ENCODE data around the gene SH2D3C.

SH2D3C gene

DNA sequence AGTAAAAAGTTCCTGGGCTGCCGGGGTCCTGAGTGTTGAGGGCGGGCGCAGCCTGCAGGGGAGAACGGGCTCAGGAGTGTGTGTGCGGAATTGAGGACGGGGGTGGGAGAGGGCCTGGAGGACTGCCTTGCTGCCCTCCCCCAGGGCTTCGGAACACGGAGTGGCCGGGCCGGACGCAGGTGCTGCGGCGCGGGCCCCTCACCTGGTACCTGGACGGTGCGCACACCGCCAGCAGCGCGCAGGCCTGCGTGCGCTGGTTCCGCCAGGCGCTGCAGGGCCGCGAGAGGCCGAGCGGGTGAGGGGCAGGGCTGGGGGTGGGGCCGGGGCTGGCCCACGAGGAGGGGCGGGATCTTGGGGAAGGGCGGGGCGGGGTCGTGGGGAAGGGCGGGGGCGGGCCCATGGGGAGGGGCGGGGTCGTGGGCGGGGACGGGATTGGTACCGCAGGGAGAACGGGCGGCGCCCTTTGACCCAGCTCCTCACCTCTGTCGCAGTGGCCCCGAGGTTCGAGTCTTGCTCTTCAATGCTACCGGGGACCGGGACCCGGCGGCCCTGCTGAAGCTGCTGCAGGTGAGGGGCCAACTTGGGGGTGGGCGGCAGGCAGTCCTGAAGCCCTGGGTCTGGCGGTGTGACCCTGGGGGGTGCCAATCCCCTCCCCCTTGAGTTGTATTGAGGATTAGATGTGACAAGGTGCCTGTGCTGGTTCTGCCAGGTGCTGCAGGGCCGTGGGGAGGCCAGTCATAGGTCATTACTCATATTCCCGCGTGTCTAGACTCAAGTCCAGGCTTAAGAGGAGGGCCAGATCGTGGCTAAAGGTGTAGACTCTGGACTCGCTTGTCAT lies 31.3 kb upstream of the SH2D3C start:
- no peak for DNase-seq (ENCODE audit: low read depth)
- H3K4me3 ChIP-seq (ENCODE audit: low read depth, low read length), result no peak overlapping the region

DNA sequence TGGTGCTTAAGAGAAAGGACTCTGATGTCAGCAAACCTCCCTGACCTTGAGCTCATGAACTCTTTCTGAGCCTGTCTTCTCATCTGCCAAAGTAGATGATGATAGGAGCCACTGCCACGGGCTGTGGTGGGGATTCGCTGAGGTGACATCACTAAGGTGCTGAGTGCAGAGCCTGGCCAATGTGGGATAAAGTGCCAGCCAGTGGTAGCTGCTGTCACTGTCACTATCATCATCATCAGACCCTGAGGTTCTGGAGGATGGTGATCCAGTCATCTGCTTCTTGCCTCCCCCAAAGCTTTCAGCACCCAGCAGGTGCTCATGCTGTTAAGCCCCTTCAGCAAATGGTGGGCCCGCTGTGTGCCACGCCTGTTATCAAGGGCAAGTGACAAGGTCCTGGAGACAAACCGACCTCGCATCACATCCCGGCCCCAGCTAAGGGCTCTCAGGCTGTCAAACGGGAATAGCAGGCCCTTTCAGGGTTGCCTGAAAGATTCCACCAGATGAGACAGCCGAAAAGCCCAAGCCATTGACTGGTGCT lies 30.6 kb upstream of the SH2D3C start:
- H3K4me3 ChIP-seq (ENCODE audit: low read depth, low read length), result no peak overlapping the region
- no peak for DNase-seq (ENCODE audit: low read depth)

DNA sequence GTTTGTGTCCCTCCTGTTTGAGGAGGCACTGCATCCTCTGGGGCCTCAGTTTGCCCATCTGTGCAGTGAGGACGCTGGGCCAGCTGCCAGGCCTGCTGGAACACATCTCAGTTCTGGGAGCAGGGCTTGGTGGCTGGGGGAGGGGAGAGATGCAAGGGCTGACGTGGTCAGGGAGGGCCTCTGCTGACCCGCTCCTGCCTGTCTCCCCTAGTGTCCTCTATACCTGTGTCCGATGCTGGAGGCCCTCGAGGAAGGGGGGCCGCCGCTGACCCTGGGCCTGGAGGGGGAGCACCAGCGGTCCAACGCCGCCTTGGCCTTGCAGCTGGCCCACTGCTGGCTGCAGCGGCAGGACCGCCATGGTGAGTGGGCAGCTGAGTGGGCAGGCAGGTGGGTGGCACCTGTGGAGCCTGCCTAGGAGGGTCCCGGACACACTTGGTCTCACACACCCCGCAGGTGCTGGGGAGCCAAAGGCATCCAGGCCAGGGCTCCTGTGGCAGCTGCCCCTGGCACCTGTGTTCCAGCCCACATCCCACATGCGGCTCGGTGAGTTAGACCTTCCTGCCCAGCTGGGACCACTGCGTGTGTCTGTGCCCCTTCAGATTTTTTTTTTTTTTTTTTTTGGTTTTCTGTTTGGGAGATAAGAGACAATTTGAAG lies 30.0 kb upstream of the SH2D3C start:
- DNase-seq (ENCODE audit: low read depth), result no peak
- no peak overlapping the region for H3K4me3 ChIP-seq (ENCODE audit: low read depth, low read length)

DNA sequence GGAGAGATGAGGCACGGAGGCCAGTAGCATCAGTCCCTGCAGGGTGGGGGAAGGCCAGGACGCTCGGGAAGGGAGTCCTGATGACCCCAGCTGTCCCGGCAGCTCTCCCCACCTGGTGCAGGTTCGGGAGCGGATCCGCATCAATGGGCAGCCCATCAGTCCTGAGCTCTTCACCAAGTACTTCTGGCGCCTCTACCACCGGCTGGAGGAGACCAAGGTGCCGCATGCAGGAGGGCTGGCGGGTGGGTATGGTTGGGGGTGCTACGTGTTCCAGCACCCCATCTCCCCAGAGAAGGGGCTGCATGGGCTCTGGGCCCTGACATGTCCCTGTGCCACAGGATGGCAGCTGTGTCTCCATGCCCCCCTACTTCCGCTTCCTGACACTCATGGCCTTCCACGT lies 28.4 kb upstream of the SH2D3C start:
- DNase-seq (ENCODE audit: low read depth), result no peak
- H3K4me3 ChIP-seq (ENCODE audit: low read depth, low read length), result no peak overlapping the region

DNA sequence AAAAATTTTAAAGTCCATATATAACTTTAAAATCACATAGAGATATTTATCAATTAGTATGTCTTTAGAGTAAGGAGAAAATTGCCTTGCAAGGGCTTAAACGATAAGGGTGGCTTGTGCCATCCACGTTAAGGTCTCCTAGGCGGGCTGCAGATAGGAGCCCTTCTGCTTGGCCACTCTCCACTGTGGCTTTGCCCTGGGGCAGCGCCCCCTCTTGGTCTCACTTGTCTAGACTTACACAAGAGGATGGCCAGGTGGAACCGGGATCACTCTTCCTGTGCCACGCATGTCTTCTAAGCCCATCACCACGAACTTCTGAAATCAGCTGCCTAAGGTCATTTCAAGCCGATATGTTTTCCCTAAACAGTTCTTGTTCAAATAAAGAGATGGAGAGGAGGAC lies 27.2 kb upstream of the SH2D3C start:
- no peak for DNase-seq (ENCODE audit: low read depth)
- H3K4me3 ChIP-seq (ENCODE audit: low read depth, low read length), result no peak overlapping the region

DNA sequence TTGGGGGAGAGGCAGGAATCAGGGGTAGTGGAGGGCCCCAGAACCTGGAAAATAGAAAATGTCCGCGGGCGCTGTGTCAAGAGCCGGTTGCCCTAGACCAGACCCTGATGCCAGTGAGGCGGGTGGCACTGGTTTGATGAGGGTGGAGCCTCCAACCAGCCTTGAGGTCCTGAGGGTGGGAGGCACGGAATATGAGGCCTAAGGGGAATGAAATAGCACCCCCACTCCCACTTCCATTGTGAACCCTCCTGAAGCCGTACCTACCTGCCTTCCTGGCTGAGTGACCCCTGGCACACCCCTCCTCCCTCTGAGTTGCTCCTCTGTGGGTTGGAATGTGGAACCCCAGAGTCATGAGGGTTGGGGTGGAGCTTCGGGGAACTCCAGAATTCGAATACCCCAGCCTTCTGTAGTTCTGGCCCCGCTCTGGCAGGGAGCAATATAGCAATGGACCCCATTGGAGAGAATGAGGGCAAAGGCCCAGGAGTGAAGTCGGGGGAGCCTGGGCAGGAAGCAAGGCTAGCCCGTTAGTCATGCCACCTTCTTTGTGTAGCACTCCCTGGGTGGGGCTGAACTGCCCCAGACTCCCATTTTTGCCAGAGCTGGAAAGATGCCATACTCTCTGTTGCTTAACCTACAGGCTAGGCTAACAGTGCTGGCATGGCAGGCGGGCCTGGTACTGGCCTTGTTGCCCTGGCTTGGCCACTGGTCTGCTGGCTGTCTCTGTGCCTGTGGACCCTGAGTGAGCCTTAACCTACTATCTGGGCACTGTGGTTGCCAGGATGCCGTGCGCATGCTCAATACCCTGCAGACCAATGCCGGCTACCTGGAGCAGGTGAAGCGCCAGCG lies 25.3 kb upstream of the SH2D3C start:
- H3K4me3 ChIP-seq (ENCODE audit: low read depth, low read length), result peak overlapping the region; percentile 89
- DNase-seq (ENCODE audit: low read depth), result no peak

DNA sequence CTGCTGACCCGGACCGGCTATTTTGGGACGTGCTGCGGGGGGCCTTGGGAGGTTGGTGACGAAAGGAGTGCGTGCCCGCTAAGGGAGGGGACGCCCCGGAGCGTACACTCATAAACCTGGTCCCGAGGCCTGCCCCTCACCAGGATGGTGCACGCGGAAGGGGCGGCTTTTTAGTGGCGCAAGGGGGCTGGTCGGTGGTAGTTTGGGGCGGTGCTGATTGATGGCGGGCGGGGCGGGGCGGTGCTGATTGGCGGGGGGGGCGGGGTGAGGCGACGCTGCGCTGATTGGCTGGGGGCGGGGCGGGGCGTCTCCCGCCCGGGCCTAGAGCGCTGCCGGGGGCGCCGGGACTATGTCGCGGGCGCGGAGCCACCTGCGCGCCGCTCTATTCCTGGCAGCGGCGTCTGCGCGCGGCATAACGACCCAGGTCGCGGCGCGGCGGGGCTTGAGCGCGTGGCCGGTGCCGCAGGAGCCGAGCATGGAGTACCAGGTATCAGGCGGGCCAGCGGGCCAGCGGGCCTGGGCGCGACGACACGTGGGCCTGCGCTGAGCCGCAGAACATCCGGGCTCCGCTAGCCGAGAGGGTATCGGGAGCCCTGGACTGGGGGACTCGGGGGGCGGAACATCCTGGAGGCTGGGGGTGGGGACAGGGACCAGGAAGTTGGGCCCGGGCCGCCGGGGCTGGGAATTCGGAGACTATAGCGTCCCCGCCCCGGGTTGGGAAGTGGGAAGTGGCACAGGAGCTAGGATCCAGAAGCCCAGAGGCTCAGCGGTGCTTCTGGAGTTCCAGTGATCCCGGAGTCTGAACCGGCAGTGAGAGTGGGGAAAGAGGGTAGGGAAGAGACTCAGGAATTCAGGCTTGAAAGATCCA lies 24.3 kb upstream of the SH2D3C start, which contains the start of gene FPGS:
TSS of gene FPGS (plus strand) at position 307 of the 868 bp plus-strand sequence. CDS start at position 350, 43 bp downstream.
- H3K4me3 ChIP-seq (ENCODE audit: low read depth, low read length), result peak within 1 kb of the TSS; percentile 89
- DNase-seq (ENCODE audit: low read depth), result peak; percentile 64

DNA sequence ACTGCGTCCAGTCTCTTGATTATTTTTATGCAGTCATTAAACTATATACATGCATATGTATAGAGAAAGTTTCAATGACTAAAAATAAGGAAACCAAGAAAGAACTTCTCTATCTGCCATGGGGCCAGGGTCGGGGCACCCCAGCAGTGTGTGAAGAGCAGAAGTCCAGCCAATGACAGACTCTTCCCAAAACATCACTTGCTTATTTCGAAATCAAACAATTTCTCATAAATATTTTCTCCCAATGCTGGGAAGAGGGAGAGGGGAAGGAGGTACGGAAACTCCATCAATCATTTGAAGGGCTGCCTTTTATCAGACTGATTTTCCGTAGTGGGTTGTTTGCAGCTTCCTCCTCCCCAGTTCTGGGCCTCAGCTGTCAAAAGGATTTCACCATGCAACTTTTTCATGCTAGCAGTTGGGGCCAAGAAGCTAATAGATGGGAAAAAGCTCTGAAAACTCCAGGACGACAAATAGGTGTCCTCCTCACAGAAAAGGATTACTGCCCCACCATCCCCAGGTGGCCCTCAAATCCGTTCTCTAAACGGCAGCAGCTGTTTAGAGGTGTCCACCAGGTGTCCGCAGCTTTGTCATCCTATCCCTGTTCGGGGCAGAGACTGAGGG lies 23.6 kb upstream of the SH2D3C start:
- peak overlapping the region; percentile 89 for H3K4me3 ChIP-seq (ENCODE audit: low read depth, low read length)
- no peak for DNase-seq (ENCODE audit: low read depth)

DNA sequence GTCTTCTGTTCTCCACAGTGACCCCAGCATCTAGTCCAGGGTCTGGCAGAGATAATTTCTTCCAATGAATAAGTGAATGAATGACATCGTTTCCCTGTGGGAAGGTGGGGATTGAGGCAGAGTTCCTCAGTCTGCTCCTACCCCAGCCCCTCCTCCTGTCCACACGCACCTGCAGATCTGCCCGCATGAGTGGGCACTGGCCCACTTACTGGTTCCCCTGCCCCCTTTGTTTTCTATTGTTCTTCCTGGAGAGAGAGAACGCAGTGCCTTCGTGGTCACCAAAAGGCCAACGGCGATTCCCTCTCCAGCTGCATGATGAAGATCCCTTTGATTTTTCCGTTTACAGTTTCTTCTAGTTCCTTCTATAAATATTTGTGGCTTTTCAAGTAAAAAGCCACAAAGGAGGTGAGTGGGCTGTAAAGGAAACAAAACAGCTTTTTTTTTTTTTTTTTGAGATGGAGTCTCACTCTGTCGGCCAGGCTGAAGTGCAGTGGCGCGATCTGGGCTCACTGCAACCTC lies 18.4 kb upstream of the SH2D3C start:
- DNase-seq (ENCODE audit: low read depth), result no peak
- no peak overlapping the region for H3K4me3 ChIP-seq (ENCODE audit: low read depth, low read length)

DNA sequence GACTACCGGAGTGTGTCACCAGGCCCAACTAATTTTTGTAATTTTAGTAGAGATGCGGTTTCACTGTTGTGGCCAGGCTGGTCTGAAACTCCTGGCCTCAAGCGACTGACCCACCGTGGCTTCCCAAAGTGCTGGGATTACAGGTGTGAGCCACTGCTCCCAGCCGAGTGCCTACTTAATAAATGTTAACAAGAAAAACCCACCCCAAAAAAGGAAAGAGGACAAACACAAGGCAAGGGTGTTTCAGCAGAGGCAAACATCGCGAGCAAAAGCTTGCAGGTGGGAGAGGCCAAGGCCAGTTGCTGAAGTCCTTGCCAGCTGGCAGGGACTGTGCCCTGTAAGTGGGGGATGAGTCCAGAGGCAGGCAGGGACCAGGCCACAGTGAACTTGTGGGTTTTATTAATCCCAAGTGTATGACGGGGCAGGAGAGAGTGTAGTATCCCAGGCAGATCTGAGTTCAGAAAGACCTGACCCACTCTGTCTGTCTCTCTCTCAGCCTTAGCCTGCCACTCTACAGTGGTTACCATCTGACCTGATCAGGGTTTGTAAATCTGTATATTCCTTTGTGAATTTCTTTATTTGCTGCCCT lies 17.9 kb upstream of the SH2D3C start:
- DNase-seq (ENCODE audit: low read depth), result no peak
- no peak overlapping the region for H3K4me3 ChIP-seq (ENCODE audit: low read depth, low read length)

DNA sequence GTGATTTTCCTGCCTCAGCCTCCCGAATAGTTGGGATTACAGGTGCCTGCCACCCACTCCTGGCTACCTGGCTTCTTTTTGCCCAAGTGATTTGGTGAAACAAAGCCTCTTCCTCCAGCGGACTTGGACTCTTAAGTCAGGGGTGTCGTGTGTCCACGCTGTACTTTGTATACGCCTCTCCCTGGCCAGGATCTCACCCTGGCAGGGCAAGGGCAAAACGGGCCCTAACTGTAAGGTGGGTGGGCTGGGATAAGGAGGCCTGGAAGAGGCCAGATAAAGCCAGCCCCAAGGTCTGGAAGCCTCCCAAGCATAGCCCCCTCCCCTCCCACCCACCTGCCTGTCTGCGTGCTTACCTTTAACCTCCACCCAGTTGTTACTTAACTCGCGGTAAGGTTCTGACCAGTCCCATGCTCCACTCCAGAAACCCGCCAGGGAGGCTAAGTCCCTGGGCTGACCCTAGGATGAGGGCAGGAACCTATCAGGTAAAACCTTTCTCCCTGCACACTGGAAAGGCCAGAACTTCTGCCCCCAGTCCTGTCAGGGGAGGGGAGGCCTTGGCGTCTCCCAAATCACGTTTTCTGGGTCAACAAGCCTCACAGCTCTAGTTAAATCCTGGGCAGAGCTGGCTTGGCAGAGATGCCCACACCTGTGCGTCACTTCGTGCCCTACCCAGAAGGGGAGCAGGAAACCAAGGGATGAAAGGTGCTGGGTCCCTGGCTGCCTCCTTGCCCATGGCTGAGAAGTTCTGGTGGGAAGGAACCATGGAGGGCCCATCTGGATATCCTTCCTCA lies 15.7 kb upstream of the SH2D3C start:
- no peak overlapping the region for H3K4me3 ChIP-seq (ENCODE audit: low read depth, low read length)
- DNase-seq (ENCODE audit: low read depth), result no peak

DNA sequence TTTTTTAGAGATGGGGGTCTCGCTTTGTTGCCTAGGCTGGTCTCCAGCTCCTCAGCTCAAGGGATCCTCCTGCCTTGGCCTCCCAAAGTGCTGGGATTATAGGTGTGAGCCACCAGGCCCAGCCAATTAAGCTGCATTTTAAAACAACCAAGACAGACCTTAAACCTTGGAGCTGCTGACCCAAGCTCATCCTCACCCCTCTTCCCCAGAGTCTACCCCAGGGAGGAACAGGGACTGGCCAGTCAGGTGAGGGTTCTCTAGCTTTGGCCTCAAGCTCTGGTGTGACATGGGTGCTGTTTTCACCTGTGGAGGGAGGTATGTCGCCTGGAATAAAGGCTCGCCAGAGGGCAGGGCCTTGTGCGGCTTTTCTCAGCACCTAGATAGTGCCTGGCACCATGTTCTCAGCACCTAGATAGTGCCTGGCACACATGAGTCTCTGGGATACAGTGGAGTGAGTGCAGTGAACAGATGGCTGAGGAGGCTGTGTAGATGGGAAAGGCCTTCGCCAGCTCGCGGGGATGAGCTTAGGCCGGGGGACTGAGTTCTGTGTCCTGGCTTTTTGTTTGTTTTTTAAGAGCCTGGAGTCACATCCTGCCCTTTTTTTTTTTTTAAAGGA lies 14.7 kb upstream of the SH2D3C start:
- DNase-seq (ENCODE audit: low read depth), result no peak
- no peak overlapping the region for H3K4me3 ChIP-seq (ENCODE audit: low read depth, low read length)

DNA sequence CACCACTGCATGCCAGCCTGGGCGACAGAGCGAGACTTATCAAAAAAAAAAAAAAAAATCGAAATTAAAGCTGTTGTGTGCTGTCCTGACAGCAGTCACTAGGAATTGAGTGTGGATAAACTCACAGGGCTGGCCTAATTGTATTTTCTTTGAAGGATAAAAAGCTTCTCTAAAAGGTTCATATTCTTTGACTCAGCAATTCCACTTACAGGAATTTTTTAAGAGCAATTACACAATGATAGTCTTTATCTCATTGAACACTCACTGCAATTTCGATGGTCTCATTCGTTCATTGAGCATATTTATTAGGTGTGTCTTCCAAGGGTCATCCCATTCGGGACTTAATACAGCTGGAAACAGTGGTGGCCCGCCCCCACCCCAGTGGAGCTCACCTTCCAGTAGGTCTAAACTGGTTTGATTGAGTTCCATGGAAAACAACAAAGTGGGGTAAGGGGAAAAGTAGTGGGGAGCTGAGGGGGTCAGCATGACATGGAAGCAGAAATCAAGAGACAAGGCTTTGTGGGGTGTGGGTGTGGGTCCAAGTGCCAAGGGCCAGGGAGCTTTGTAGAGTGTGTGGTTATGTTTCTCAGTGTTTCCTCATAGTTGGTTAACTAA lies 14.1 kb upstream of the SH2D3C start:
- no peak for DNase-seq (ENCODE audit: low read depth)
- H3K4me3 ChIP-seq (ENCODE audit: low read depth, low read length), result no peak overlapping the region

DNA sequence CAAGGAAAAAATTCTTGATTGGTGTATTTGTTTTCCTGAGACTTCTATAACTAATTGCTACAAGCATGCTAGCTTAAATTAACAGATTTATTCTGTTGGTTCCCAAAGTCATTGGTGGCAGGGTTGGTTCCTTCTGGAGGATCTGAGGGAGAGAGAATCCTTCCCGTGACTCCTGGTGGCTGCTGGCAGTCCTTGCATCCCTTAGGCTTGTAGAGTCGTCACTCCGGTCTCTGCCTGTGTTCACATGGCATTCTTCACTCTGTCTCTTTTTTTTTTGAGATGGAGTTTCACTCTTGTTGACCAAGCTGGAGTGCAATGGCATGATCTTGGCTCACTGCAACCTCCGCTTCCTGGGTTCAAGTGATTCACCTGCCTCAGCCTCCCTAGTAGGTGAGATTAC lies 12.6 kb upstream of the SH2D3C start:
- H3K4me3 ChIP-seq (ENCODE audit: low read depth, low read length), result no peak overlapping the region
- no peak for DNase-seq (ENCODE audit: low read depth)

DNA sequence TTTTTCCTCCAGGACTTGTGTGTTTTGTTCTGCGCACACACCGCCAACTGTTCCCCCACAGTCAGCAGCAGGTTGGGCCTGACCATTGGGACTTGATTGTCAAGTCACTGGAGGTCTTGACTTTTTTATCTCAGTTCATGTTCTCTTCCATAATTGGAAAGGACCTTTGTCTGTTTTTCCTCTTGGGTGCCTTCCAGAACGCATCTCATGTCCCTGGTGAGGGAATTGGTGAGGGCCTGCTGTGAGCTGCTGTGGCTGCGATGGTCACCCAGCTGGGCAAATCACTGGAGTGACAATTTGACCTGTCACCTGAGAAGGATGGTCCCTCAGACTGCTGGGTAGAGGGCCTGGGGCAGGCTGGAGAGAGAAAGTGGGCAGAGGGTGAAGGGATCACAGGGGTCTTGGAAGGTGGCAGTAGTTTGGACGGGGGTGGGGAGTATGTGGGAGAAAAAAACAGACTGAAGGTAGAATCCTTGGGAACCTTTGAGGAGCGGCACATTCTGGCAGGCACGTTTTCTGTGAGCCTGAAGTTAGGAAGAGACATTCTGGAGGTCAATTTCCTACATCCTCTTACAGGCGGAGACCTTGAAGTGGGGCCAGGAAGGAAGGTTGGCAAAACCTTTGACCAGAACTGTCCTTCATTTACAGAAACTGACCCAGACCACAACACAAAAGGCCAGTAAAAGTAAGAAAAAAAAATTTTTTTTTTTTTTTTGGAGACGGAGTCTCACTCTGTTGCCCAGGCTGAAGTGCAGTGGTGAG lies 11.8 kb upstream of the SH2D3C start:
- DNase-seq (ENCODE audit: low read depth), result no peak
- no peak overlapping the region for H3K4me3 ChIP-seq (ENCODE audit: low read depth, low read length)

DNA sequence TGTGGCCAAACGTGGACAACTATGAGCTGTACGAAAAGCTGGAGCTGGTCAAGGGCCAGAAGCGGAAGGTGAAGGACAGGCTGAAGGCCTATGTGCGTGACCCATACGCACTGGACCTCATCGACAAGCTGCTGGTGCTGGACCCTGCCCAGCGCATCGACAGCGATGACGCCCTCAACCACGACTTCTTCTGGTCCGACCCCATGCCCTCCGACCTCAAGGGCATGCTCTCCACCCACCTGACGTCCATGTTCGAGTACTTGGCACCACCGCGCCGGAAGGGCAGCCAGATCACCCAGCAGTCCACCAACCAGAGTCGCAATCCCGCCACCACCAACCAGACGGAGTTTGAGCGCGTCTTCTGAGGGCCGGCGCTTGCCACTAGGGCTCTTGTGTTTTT lies 10.7 kb upstream of the SH2D3C start:
- no peak for DNase-seq (ENCODE audit: low read depth)

More for the DNA sequence above, 10.7 kb upstream of the SH2D3C start:
- H3K4me3 ChIP-seq (ENCODE audit: low read depth, low read length), result no peak overlapping the region

Measured in skeletal muscle cell (primary cell).